H1 (cell line): ENCODE results near the gene CFAP65. TPM values are rescaled to one million over a fixed set of nuclear protein-coding genes. Genes with fewer than 3 reads are reported as not detected.

Experiments used
- CTCF ChIA-PET: fragments of 300-600 bp; sonication (Branson Sonifier 250); formaldehyde crosslinking; loops from one replicate; lab custom pipeline; 2021; ENCODE audit not compliant: partially characterized antibody; lab: Charles Lee
- POLR2A ChIA-PET: fragments of 300-600 bp; sonication (Branson Sonifier 250); formaldehyde crosslinking; loops from one replicate; lab custom pipeline; 2021; ENCODE audit warnings: inconsistent platforms; ENCODE audit not compliant: partially characterized antibody; lab: Charles Lee
- DNase-seq, 2 experiments: peaks; one replicate each; pipeline versions ENCODE4 v3.0.0 to v3.0.0-alpha.2; 2010 to 2022; ENCODE audit warnings: low spot score in 2 of 2, low read depth in 1 of 2, mixed read lengths in 1 of 2
- FAIRE-seq: peaks from 2 replicates; lab custom pipeline; 2011; peaks lifted over from hg19 to GRCh38; lab: Jason Lieb, UNC
- H2AFZ ChIP-seq: 2 replicates; pipeline ENCODE4 v1.8.1; 2012; ENCODE audit warnings: low read length, inconsistent platforms
- H2AK5ac ChIP-seq: 2 replicates; pipeline ENCODE4 v1.6.1; 2013; ENCODE audit warnings: low read depth, low read length
- H2BK120ac ChIP-seq: replicated peaks from 2 replicates; pipeline ENCODE3; 2013; ENCODE audit warnings: low read depth, low read length, inconsistent platforms
- H2BK12ac ChIP-seq: 2 replicates; pipeline ENCODE4 v1.6.1; 2013; ENCODE audit warnings: low read depth, low read length
- H2BK15ac ChIP-seq: 2 replicates; pipeline ENCODE4 v1.6.1; 2013; ENCODE audit warnings: low read length
- H2BK20ac ChIP-seq: 2 replicates; pipeline ENCODE4 v1.6.1; 2013; ENCODE audit warnings: low read length
- H2BK5ac ChIP-seq: 2 replicates; pipeline ENCODE4 v1.6.1; 2013; ENCODE audit warnings: low read depth, low read length
- H3K14ac ChIP-seq: 2 replicates; pipeline ENCODE4 v1.6.1; 2013; ENCODE audit warnings: inconsistent platforms; ENCODE audit not compliant: insufficient read length
- H3K18ac ChIP-seq: 2 replicates; pipeline ENCODE4 v1.6.1; 2013; ENCODE audit warnings: low read length; ENCODE audit errors: extremely low read depth
- H3K23ac ChIP-seq: 2 replicates; pipeline ENCODE4 v1.6.1; 2013; ENCODE audit warnings: inconsistent platforms; ENCODE audit not compliant: insufficient read length
- H3K23me2 ChIP-seq: 2 replicates; pipeline ENCODE4 v1.6.1; 2013; ENCODE audit warnings: low read depth, low read length
- H3K27ac ChIP-seq: 2 replicates; pipeline ENCODE4 v1.6.1; 2011; ENCODE audit warnings: low read depth, low read length, inconsistent platforms
- H3K27me3 ChIP-seq, 4 experiments: replicated peaks in 1 of 4; 1 replicate in 1 of 4; 2 replicates in 3 of 4; pipeline versions ENCODE4 v1.6.1 to v1.8.1; 2011 to 2013; ENCODE audit warnings: low read length in 3 of 4, mild to moderate bottlenecking in 3 of 4, inconsistent platforms in 2 of 4, mixed read lengths in 2 of 4, moderate library complexity in 1 of 4; ENCODE audit not compliant: control insufficient read depth in 3 of 4, insufficient read depth in 3 of 4; ENCODE audit errors: extremely low read depth in 1 of 4
- H3K36me3 ChIP-seq, 4 experiments: 2 replicates each; pipeline versions ENCODE4 v1.6.1 to v1.8.1; 2011 to 2013; ENCODE audit warnings: mild to moderate bottlenecking in 4 of 4, low read length in 3 of 4, moderate library complexity in 2 of 4, control low read depth in 1 of 4, inconsistent platforms in 1 of 4; ENCODE audit not compliant: insufficient read depth in 4 of 4, control insufficient read depth in 2 of 4
- H3K4ac ChIP-seq: replicated peaks from 2 replicates; pipeline ENCODE3; 2013; ENCODE audit warnings: low read length, low read depth, mixed read lengths, inconsistent platforms; ENCODE audit not compliant: insufficient read length
- H3K4me1 ChIP-seq, 4 experiments: replicated peaks in 1 of 4; 1 replicate in 1 of 4; 2 replicates in 3 of 4; pipeline versions ENCODE4 v1.6.1 to v1.8.1; 2011 to 2013; ENCODE audit warnings: low read length in 3 of 4, inconsistent platforms in 2 of 4, mixed read lengths in 1 of 4; ENCODE audit not compliant: insufficient read depth in 4 of 4, control insufficient read depth in 3 of 4
- H3K4me2 ChIP-seq, 2 experiments: 2 replicates each; pipeline versions ENCODE4 v1.6.1 to v1.8.1; 2011 to 2013; ENCODE audit warnings: low read depth in 2 of 2, low read length in 2 of 2, control low read depth in 1 of 2, inconsistent platforms in 1 of 2, mild to moderate bottlenecking in 1 of 2; ENCODE audit not compliant: insufficient read depth in 1 of 2
- H3K4me3 ChIP-seq, 4 experiments: fragments of 200-600, 300-600 bp in 1 of 4; sonication (generic), shearing (Covaris generic), sonication (Bioruptor Twin) in 1 of 4; 2 replicates each; pipeline versions ENCODE4 v1.5.1 to v1.8.1; 2011 to 2016; ENCODE audit warnings: low read length in 4 of 4, low read depth in 3 of 4, control low read depth in 2 of 4, inconsistent platforms in 2 of 4, mild to moderate bottlenecking in 2 of 4, mixed read lengths in 1 of 4, moderate library complexity in 1 of 4; ENCODE audit not compliant: insufficient read depth in 2 of 4; ENCODE audit errors: extremely low read depth in 1 of 4
- H3K56ac ChIP-seq: replicated peaks from 2 replicates; pipeline ENCODE3; 2013; ENCODE audit warnings: low read depth, mild to moderate bottlenecking, mixed read lengths, low read length, inconsistent platforms; ENCODE audit not compliant: insufficient read length
- H3K79me1 ChIP-seq: 2 replicates; pipeline ENCODE4 v1.6.1; 2013; ENCODE audit warnings: low read depth, low read length, control low read depth
- H3K79me2 ChIP-seq, 2 experiments: 2 replicates each; pipeline versions ENCODE4 v1.6.1 to v1.8.1; 2012 to 2013; ENCODE audit warnings: low read length in 2 of 2, mild to moderate bottlenecking in 2 of 2, inconsistent platforms in 1 of 2; ENCODE audit not compliant: insufficient read depth in 2 of 2, control insufficient read depth in 1 of 2
- H3K9ac ChIP-seq, 4 experiments: replicated peaks in 1 of 4; 1 replicate in 1 of 4; 2 replicates in 3 of 4; pipeline versions ENCODE4 v1.6.1 to v1.8.1; 2011 to 2013; ENCODE audit warnings: low read depth in 3 of 4, low read length in 3 of 4, control low read depth in 2 of 4, mild to moderate bottlenecking in 2 of 4, moderate library complexity in 2 of 4, inconsistent platforms in 1 of 4; ENCODE audit errors: extremely low read depth in 1 of 4
- H3K9me3 ChIP-seq, 2 experiments: 2 replicates each; pipeline versions ENCODE4 v1.6.1 to v1.8.1; 2012 to 2013; ENCODE audit warnings: mild to moderate bottlenecking in 2 of 2, moderate library complexity in 2 of 2, control low read depth in 1 of 2, inconsistent platforms in 1 of 2, low read depth in 1 of 2, low read length in 1 of 2, mixed read lengths in 1 of 2; ENCODE audit not compliant: insufficient read depth in 2 of 2
- H4K20me1 ChIP-seq, 2 experiments: replicated peaks in 1 of 2; 2 replicates each; pipeline versions ENCODE3 to v1.8.1; 2011 to 2013; ENCODE audit warnings: inconsistent platforms in 2 of 2, low read length in 2 of 2, mild to moderate bottlenecking in 1 of 2; ENCODE audit not compliant: insufficient read depth in 2 of 2, control insufficient read depth in 1 of 2
- H4K5ac ChIP-seq: 2 replicates; pipeline ENCODE4 v1.6.1; 2013; ENCODE audit warnings: low read length, low read depth, mixed read lengths, inconsistent platforms; ENCODE audit not compliant: insufficient read length
- H4K8ac ChIP-seq: 2 replicates; pipeline ENCODE4 v1.8.0; 2013; ENCODE audit warnings: mild to moderate bottlenecking, moderate library complexity, low read length, inconsistent platforms; ENCODE audit not compliant: insufficient read depth; ENCODE audit errors: extremely low read depth
- H4K91ac ChIP-seq: replicated peaks from 2 replicates; pipeline ENCODE3; 2013; ENCODE audit warnings: low read length, mixed read lengths, inconsistent platforms; ENCODE audit not compliant: insufficient read length
- HDAC2 ChIP-seq, 2 experiments: fragments of 300-600 bp in 1 of 2; sonication (generic) in 1 of 2; IDR thresholded peaks; 2 replicates each; pipeline ENCODE4 v1.6.1; 2011 to 2012; ENCODE audit warnings: low read depth in 2 of 2, low read length in 2 of 2, mild to moderate bottlenecking in 2 of 2, moderate library complexity in 2 of 2, borderline replicate concordance in 1 of 2, inconsistent platforms in 1 of 2
- SP2 ChIP-seq: IDR thresholded peaks from 2 replicates; pipeline ENCODE4 v1.6.1; 2012; ENCODE audit warnings: mild to moderate bottlenecking, low read length, inconsistent platforms
- SRF ChIP-seq: IDR thresholded peaks from 2 replicates; pipeline ENCODE4 v1.6.1; 2011; ENCODE audit warnings: mild to moderate bottlenecking, low read depth, low read length, moderate library complexity
- TBP ChIP-seq: IDR thresholded peaks from 2 replicates; pipeline ENCODE4 v1.6.1; 2011; ENCODE audit warnings: low read depth, low read length, improper control_type of control experiment
- YY1 ChIP-seq: IDR thresholded peaks from 2 replicates; pipeline ENCODE4 v1.6.1; 2011; ENCODE audit warnings: low read depth, mild to moderate bottlenecking, low read length
- WGBS, 2 experiments: shearing (Covaris generic) in 1 of 2; methylation state at CpG; one replicate each; pipeline versions ENCODE4 v1.1.6 to v1.1.7; 2013 to 2015; ENCODE audit warnings: low lambda C conversion rate in 2 of 2, mixed read lengths in 2 of 2, inconsistent platforms in 1 of 2, low coverage in 1 of 2, missing lambda C conversion rate in 1 of 2; ENCODE audit not compliant: insufficient replicate concordance in 2 of 2, insufficient coverage in 1 of 2, insufficient read length in 1 of 2; ENCODE audit errors: extremely low coverage in 1 of 2, missing lambda C conversion rate in 1 of 2; 5-methylcytosine and 5-hydroxymethylcytosine counted together
- polyA plus RNA-seq, 7 experiments: library from polyadenylated mRNA; depleted of rRNA in 3 of 7; stranded (reverse) in 5 of 7; unstranded in 2 of 7; fragments of >200 nt in 5 of 7; fragments of 200-250 nt in 2 of 7; gene quantifications; 1 replicate in 5 of 7; 2 replicates in 1 of 7; 4 replicates in 1 of 7; pipeline versions ENCODE4 v1.2.1 to v1.2.3, GENCODE V29; 2011 to 2013; ENCODE audit warnings: missing spikeins in 2 of 7, mixed read lengths in 2 of 7
- total RNA-seq: library from RNA; stranded (reverse); fragmentation: NEBNext Ultra II Directional; extraction: Animal tissue kit (Norgen Biotek cat#: 25700); gene quantifications from 2 replicates; pipeline ENCODE4 v1.2.1, GENCODE V29; 2021
- TF ChIP-seq, protein P1 (sequence below): IDR thresholded peaks from 2 replicates; pipeline ENCODE4 v1.6.1; 2012; ENCODE audit warnings: inconsistent platforms

CFAP65 gene
- total and polyA plus RNA-seq, 2 of the 8 experiments (the other 6 are each of a cell fraction or from before 2014, with no cell fraction given) = 0.19 to 0.45 TPM

DNA sequence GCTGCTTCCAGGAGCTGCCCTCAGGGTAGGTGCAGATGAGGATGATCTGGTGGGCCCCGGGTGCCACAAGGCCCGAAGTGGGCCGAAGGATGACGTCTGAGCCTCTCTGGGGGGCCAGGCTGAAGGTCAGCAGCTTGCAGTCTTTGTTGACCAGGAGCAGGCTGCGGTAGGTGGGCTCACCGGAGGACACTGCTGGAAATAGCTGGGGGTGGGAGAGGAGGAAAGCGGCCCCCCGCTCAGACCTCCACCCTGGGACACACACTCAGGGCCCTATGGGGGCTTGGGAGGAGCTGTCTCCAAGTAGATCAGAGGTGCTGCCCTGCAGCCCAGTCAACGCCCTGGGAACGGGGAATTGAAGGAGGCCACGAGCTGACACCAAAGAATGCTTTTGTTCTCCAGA is 17.3 kb downstream of the CFAP65 start:
- no peaks in the 10 kb centered on the region for H3K4me1 ChIP-seq
- H3K14ac ChIP-seq = no peak overlapping the region
- H3K4ac ChIP-seq = no peak overlapping the region
- no peak overlapping the region for H4K91ac ChIP-seq
- H3K27me3 ChIP-seq = peaks cover 0 to under 1% (median 0%) of the 10 kb centered on the region in 4 experiments; a peak in 3 of 7 replicates
- H2BK120ac ChIP-seq = no peak overlapping the region
- no peak overlapping the region; a peak in 1 of 4 replicates for H3K4me2 ChIP-seq
- H3K9ac ChIP-seq = no peak overlapping the region
- H3K56ac ChIP-seq = no peak overlapping the region
- POLR2A ChIA-PET = interaction anchor here (1.5 to 1.8 kb wide), 2 partner anchors 14 to 195 kb away, joined by 3 to 5 read pairs; partner anchors contain the start of gene ABCB6
- WGBS, 2 experiments = 88% methylated on average over 9 of the region's 11 CpGs; no CpG with 5 or more reads in 1 of the 2 experiments
- H2AFZ ChIP-seq = no peak overlapping the region
- no peak overlapping the region for H2BK5ac ChIP-seq
- H3K23me2 ChIP-seq = no peaks in the 10 kb centered on the region
- H3K9me3 ChIP-seq = no peaks in the 10 kb centered on the region
- no peak overlapping the region for H2BK20ac ChIP-seq
- no peaks in the 10 kb centered on the region for H3K36me3 ChIP-seq
- no peak for FAIRE-seq
- H3K79me1 ChIP-seq = no peaks in the 10 kb centered on the region
- no peak overlapping the region for H2BK12ac ChIP-seq
- no peak overlapping the region for H2BK15ac ChIP-seq
- no peak overlapping the region for H2AK5ac ChIP-seq
- CTCF ChIA-PET = interaction anchor here (1.1 to 45.5 kb wide), 8 partner anchors 14 to 130 kb away, joined by 3 to 1006 read pairs (median 102); partner anchors contain the start of genes CFAP65, CRYBA2, IHH and NHEJ1
- H3K4me3 ChIP-seq = no peak overlapping the region
- no peaks in the 10 kb centered on the region for H3K79me2 ChIP-seq
- no peak overlapping the region for H3K18ac ChIP-seq
- no peak overlapping the region; the same call in 1 of the 2 replicates for H4K8ac ChIP-seq
- no peak overlapping the region for H3K27ac ChIP-seq
- no peak overlapping the region for H4K5ac ChIP-seq
- TF ChIP-seq SP2 (no peak), SRF (no peak), TBP (no peak), HDAC2 (IDR thresholded peaks at IDR 0.05; ENCODE audit: borderline replicate concordance in 1 of 2, low read depth in 2 of 2, low read length in 2 of 2) (no peak), YY1 (no peak)
- TF ChIP-seq, protein P1, sequence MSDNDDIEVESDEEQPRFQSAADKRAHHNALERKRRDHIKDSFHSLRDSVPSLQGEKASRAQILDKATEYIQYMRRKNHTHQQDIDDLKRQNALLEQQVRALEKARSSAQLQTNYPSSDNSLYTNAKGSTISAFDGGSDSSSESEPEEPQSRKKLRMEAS = no peak
- TF ChIP-seq, all 59 proteins: peak for 0
- Histone ChIP-seq H4K20me1 (peaks cover 0 to 1% of the 10 kb centered on the region in 2 experiments), H3K23ac (no peak overlapping the region)
- DNase-seq = no peak
